IgD-negative memory B cell (primary cell): Measurements from ENCODE around the gene VWA1. TPM values are rescaled to one million over a fixed set of nuclear protein-coding genes. Genes with fewer than 3 reads are reported as not detected.
"Not testable (repeated sequence)": the region's sequence is repeated elsewhere in the genome, so short reads cannot be mapped to it uniquely, and the experiment has no call there.

Experiments used
- H3K27ac Mint-ChIP-seq, 3 donors: one replicate each; pipeline ENCODE4 v1.8.0; 2020 to 2022; ENCODE audit warnings: mild to moderate bottlenecking in 3 of 3, mixed read lengths in 3 of 3, moderate library complexity in 1 of 3
- H3K27me3 Mint-ChIP-seq: one replicate; pipeline ENCODE4 v1.8.0; 2021; ENCODE audit warnings: mixed read lengths
- H3K36me3 Mint-ChIP-seq: one replicate; pipeline ENCODE4 v1.8.0; 2020; ENCODE audit warnings: mild to moderate bottlenecking, mixed read lengths
- H3K4me1 Mint-ChIP-seq, 3 donors: one replicate each; pipeline ENCODE4 v1.8.0; 2020 to 2022; ENCODE audit warnings: mixed read lengths in 3 of 3, mild to moderate bottlenecking in 1 of 3
- H3K4me3 Mint-ChIP-seq, 4 donors: one replicate each; pipeline ENCODE4 v1.8.0; 2020 to 2022; ENCODE audit warnings: mild to moderate bottlenecking in 4 of 4, mixed read lengths in 4 of 4, moderate library complexity in 3 of 4
- H3K9me3 Mint-ChIP-seq, 3 donors: one replicate each; pipeline ENCODE4 v1.8.0; 2020 to 2021; ENCODE audit warnings: mixed read lengths in 3 of 3, mild to moderate bottlenecking in 1 of 3
- polyA plus RNA-seq: library from polyadenylated mRNA; unstranded; fragments of 300-500 nt; fragmentation: Illumina TruSeq; gene quantifications from one replicate; pipeline ENCODE4 v1.2.3, GENCODE V29; 2021

VWA1 gene
- polyA plus RNA-seq, 1 donor from 2014 or later: not detected

- H3K27me3 Mint-ChIP-seq: peaks cover 4% of the 10 kb centered on the region
- no peaks in the 10 kb centered on the region for H3K4me1 Mint-ChIP-seq
- H3K9me3 Mint-ChIP-seq: no peaks in the 10 kb centered on the region
- peak overlapping the region in 1 of 3 donors; percentile 71 for H3K27ac Mint-ChIP-seq
- no peaks in the 10 kb centered on the region for H3K36me3 Mint-ChIP-seq
- H3K4me3 Mint-ChIP-seq: no peak overlapping the region
Measured at GRCh38 chr1:1463312-1463711, 27.8 kb downstream of the VWA1 start.

- not testable (repeated sequence) for H3K9me3 Mint-ChIP-seq, H3K36me3 Mint-ChIP-seq, H3K27me3 Mint-ChIP-seq, H3K4me3 Mint-ChIP-seq, H3K27ac Mint-ChIP-seq
- peaks cover 6 to 15% (median 13%) of the 10 kb centered on the region in 3 donors for H3K4me1 Mint-ChIP-seq
Measured at GRCh38 chr1:1468196-1468985, 32.9 kb downstream of the VWA1 start.

- peaks cover 6 to 15% (median 13%) of the 10 kb centered on the region in 3 donors for H3K4me1 Mint-ChIP-seq
- H3K27ac Mint-ChIP-seq: peak overlapping the region; percentile 78 to 94 (median 92)
- H3K9me3 Mint-ChIP-seq: no peaks in the 10 kb centered on the region
- no peaks in the 10 kb centered on the region for H3K36me3 Mint-ChIP-seq
- peak overlapping the region; percentile 87 to 96 (median 92) for H3K4me3 Mint-ChIP-seq
- H3K27me3 Mint-ChIP-seq: peaks cover 4% of the 10 kb centered on the region
Measured at GRCh38 chr1:1470626-1471388, 35.3 kb downstream of the VWA1 start.

GRCh38 chr1:1471389-1472052 is 36.0 kb downstream of the VWA1 start, which contains the start of gene ATAD3B:
Gene ATAD3B, plus strand, starts transcription at chr1:1471765. Its CDS starts 120 bp downstream, at chr1:1471885.
- Mint-ChIP-seq H3K4me1 (peaks cover 6 to 15% (median 13%) of the 10 kb centered on the region in 3 donors), H3K27me3 (peaks cover 3% of the 10 kb centered on the region), H3K4me3 (peak within 1 kb of the TSS; percentile 87 to 96 (median 92)), H3K36me3 (no peaks in the 10 kb centered on the region), H3K9me3 (no peaks in the 10 kb centered on the region), H3K27ac (peak within 1 kb of the TSS; percentile 78 to 94 (median 92))

GRCh38 chr1:1472053-1472876 is 36.8 kb downstream of the VWA1 start:
- H3K4me1 Mint-ChIP-seq: peaks cover 6 to 15% (median 13%) of the 10 kb centered on the region in 3 donors
- peak overlapping the region; percentile 16 to 78 (median 73) for H3K27ac Mint-ChIP-seq
- H3K4me3 Mint-ChIP-seq: peak overlapping the region; percentile 69 to 94 (median 88)
- not testable (repeated sequence) for H3K36me3 Mint-ChIP-seq, H3K9me3 Mint-ChIP-seq, H3K27me3 Mint-ChIP-seq

GRCh38 chr1:1476011-1476410 is 40.5 kb downstream of the VWA1 start:
- not testable (repeated sequence) for H3K27ac Mint-ChIP-seq, H3K27me3 Mint-ChIP-seq, H3K4me1 Mint-ChIP-seq, H3K9me3 Mint-ChIP-seq, H3K36me3 Mint-ChIP-seq, H3K4me3 Mint-ChIP-seq

GRCh38 chr1:1477206-1477605 is 41.7 kb downstream of the VWA1 start:
- H3K27ac Mint-ChIP-seq: no peak overlapping the region
- peak overlapping the region in 1 of 4 donors; percentile 65 for H3K4me3 Mint-ChIP-seq
- H3K9me3 Mint-ChIP-seq: no peaks in the 10 kb centered on the region
- no peaks in the 10 kb centered on the region for H3K27me3 Mint-ChIP-seq
- H3K4me1 Mint-ChIP-seq: peaks cover 0 to 7% (median 5%) of the 10 kb centered on the region in 3 donors
- H3K36me3 Mint-ChIP-seq: peaks cover 5% of the 10 kb centered on the region

- Mint-ChIP-seq H3K9me3 (no peaks in the 10 kb centered on the region), H3K36me3 (peaks cover 6% of the 10 kb centered on the region), H3K4me1 (peaks cover 0 to 1% (median 0%) of the 10 kb centered on the region in 3 donors), H3K27me3 (no peaks in the 10 kb centered on the region), H3K4me3 (peak overlapping the region in 1 of 4 donors; percentile 17), H3K27ac (peak overlapping the region in 1 of 3 donors; percentile 92)
Measured at GRCh38 chr1:1479547-1480487, 44.3 kb downstream of the VWA1 start.

GRCh38 chr1:1480488-1480867 is 45.0 kb downstream of the VWA1 start:
- H3K36me3 Mint-ChIP-seq, H3K27me3 Mint-ChIP-seq: not testable (repeated sequence)

GRCh38 chr1:1481811-1482210 is 46.3 kb downstream of the VWA1 start:
- H3K4me3 Mint-ChIP-seq, H3K4me1 Mint-ChIP-seq, H3K27me3 Mint-ChIP-seq, H3K9me3 Mint-ChIP-seq, H3K27ac Mint-ChIP-seq, H3K36me3 Mint-ChIP-seq: not testable (repeated sequence)

More at GRCh38 chr1:1480488-1480867, 45.0 kb downstream of the VWA1 start:
- H3K27ac Mint-ChIP-seq, H3K4me1 Mint-ChIP-seq, H3K9me3 Mint-ChIP-seq: not testable (repeated sequence)
- H3K4me3 Mint-ChIP-seq: peak overlapping the region in 1 of 4 donors; percentile 17

- Mint-ChIP-seq H3K27ac (no peak overlapping the region), H3K4me3 (no peak overlapping the region), H3K4me1 (peaks cover 0 to 1% (median 0%) of the 10 kb centered on the region in 3 donors), H3K27me3 (no peaks in the 10 kb centered on the region), H3K9me3 (no peaks in the 10 kb centered on the region), H3K36me3 (peaks cover 6% of the 10 kb centered on the region)
Measured at GRCh38 chr1:1482856-1483255, 47.4 kb downstream of the VWA1 start.

- H3K4me3 Mint-ChIP-seq: no peak overlapping the region
- H3K9me3 Mint-ChIP-seq: no peaks in the 10 kb centered on the region
- H3K27me3 Mint-ChIP-seq: no peaks in the 10 kb centered on the region
- H3K27ac Mint-ChIP-seq: no peak overlapping the region
- H3K4me1 Mint-ChIP-seq: peaks cover 0 to 1% (median 0%) of the 10 kb centered on the region in 3 donors
- H3K36me3 Mint-ChIP-seq: peaks cover 6% of the 10 kb centered on the region
Measured at GRCh38 chr1:1483714-1484113, 48.2 kb downstream of the VWA1 start.

- H3K36me3 Mint-ChIP-seq, H3K9me3 Mint-ChIP-seq, H3K27ac Mint-ChIP-seq, H3K4me3 Mint-ChIP-seq, H3K4me1 Mint-ChIP-seq, H3K27me3 Mint-ChIP-seq: not testable (repeated sequence)
Measured at GRCh38 chr1:1484976-1485750, 49.7 kb downstream of the VWA1 start.
